Liver (tissue), 9 donors: ENCODE data around the gene SEC14L6. TPM values are rescaled to one million over a fixed set of nuclear protein-coding genes. Genes with fewer than 3 reads are reported as not detected.

Experiments used
- DNase-seq: peaks from one replicate; pipeline ENCODE4 v3.0.0-alpha.2; 2017; ENCODE audit warnings: low spot score
- H3K27ac ChIP-seq, 2 donors: one replicate each; pipeline ENCODE4 v1.7.0; 2013; ENCODE audit warnings: inconsistent platforms in 2 of 2, low read length in 2 of 2, control low read depth in 1 of 2, low read depth in 1 of 2, mild to moderate bottlenecking in 1 of 2
- H3K27me3 ChIP-seq, 4 donors: one replicate each; pipeline versions ENCODE4 v1.6.1 to v1.7.0; 2013; ENCODE audit warnings: low read length in 3 of 4, inconsistent platforms in 1 of 4, mild to moderate bottlenecking in 1 of 4, moderate library complexity in 1 of 4; ENCODE audit not compliant: control insufficient read depth in 4 of 4, insufficient read depth in 4 of 4
- H3K36me3 ChIP-seq, 4 donors: one replicate each; pipeline versions ENCODE4 v1.6.1 to v1.7.0; 2013; ENCODE audit warnings: low read length in 3 of 4, mild to moderate bottlenecking in 3 of 4, low read depth in 1 of 4, moderate library complexity in 1 of 4; ENCODE audit not compliant: control insufficient read depth in 4 of 4, insufficient read depth in 3 of 4
- H3K4me1 ChIP-seq, 4 donors: one replicate each; pipeline versions ENCODE4 v1.6.1 to v1.7.0; 2013; ENCODE audit warnings: low read length in 3 of 4, mild to moderate bottlenecking in 3 of 4, moderate library complexity in 1 of 4; ENCODE audit not compliant: control insufficient read depth in 4 of 4, insufficient read depth in 4 of 4
- H3K4me3 ChIP-seq, 3 donors: one replicate each; pipeline versions ENCODE4 v1.6.1 to v1.7.0; 2013; ENCODE audit warnings: low read length in 3 of 3, control low read depth in 1 of 3, low read depth in 1 of 3, mild to moderate bottlenecking in 1 of 3
- H3K9ac ChIP-seq, 2 donors: one replicate each; pipeline ENCODE4 v1.7.0; 2013; ENCODE audit warnings: low read length in 2 of 2, mild to moderate bottlenecking in 2 of 2, moderate library complexity in 2 of 2, control low read depth in 1 of 2, low read depth in 1 of 2
- H3K9me3 ChIP-seq, 4 donors: one replicate each; pipeline versions ENCODE4 v1.6.1 to v1.7.0; 2013; ENCODE audit warnings: low read length in 3 of 4; ENCODE audit not compliant: control insufficient read depth in 4 of 4
- ATF3 ChIP-seq: IDR thresholded peaks from 2 replicates; pipeline ENCODE4 v1.6.1; 2016; ENCODE audit warnings: antibody characterized with exemption
- CTCF ChIP-seq: fragments of 150-350 bp; IDR thresholded peaks from 2 replicates; pipeline ENCODE4 v1.5.1; 2017; ENCODE audit warnings: improper control_type of control experiment, low read depth, low read length; ENCODE audit not compliant: missing input control
- EGR1 ChIP-seq, 2 donors: IDR thresholded peaks; 2 replicates each; pipeline ENCODE4 v1.6.1; 2016 to 2018; ENCODE audit warnings: antibody characterized with exemption in 2 of 2, low read depth in 2 of 2
- FOXA1 ChIP-seq: IDR thresholded peaks from 2 replicates; pipeline ENCODE4 v1.6.1; 2016; ENCODE audit warnings: antibody characterized with exemption
- FOXA2 ChIP-seq: IDR thresholded peaks from 2 replicates; pipeline ENCODE4 v1.6.1; 2016; ENCODE audit warnings: antibody characterized with exemption
- GABPA ChIP-seq, 2 donors: IDR thresholded peaks in 1 of 2; conservative IDR thresholded peaks in 1 of 2; 2 replicates each; pipeline ENCODE4 v1.6.1; 2016; ENCODE audit warnings: antibody characterized with exemption in 2 of 2, mild to moderate bottlenecking in 1 of 2, moderate library complexity in 1 of 2
- HNF4A ChIP-seq, 2 donors: conservative IDR thresholded peaks; 2 replicates each; pipeline ENCODE4 v1.6.1; 2016; ENCODE audit warnings: antibody characterized with exemption in 2 of 2, mild to moderate bottlenecking in 2 of 2
- HNF4G ChIP-seq: IDR thresholded peaks from 2 replicates; pipeline ENCODE4 v1.6.1; 2016; ENCODE audit warnings: antibody characterized with exemption
- JUND ChIP-seq, 2 donors: IDR thresholded peaks; 2 replicates each; pipeline ENCODE4 v1.6.1; 2016; ENCODE audit warnings: antibody characterized with exemption in 2 of 2
- MAX ChIP-seq: IDR thresholded peaks from 2 replicates; pipeline ENCODE4 v1.6.1; 2016; ENCODE audit warnings: antibody characterized with exemption
- NR2F2 ChIP-seq: IDR thresholded peaks from 2 replicates; pipeline ENCODE4 v1.6.1; 2016; ENCODE audit warnings: antibody characterized with exemption
- RAD21 ChIP-seq, 2 donors: IDR thresholded peaks; 2 replicates each; pipeline ENCODE4 v1.6.1; 2016; ENCODE audit warnings: antibody characterized with exemption in 2 of 2, mild to moderate bottlenecking in 2 of 2
- REST ChIP-seq: IDR thresholded peaks from 2 replicates; pipeline ENCODE4 v1.6.1; 2016; ENCODE audit warnings: antibody characterized with exemption, mild to moderate bottlenecking
- SP1 ChIP-seq: IDR thresholded peaks from 2 replicates; pipeline ENCODE4 v1.6.1; 2018; ENCODE audit warnings: antibody characterized with exemption, mild to moderate bottlenecking
- TAF1 ChIP-seq: conservative IDR thresholded peaks from 2 replicates; pipeline ENCODE4 v1.6.1; 2016; ENCODE audit warnings: antibody characterized with exemption, mild to moderate bottlenecking
- YY1 ChIP-seq: IDR thresholded peaks from 2 replicates; pipeline ENCODE4 v1.6.1; 2016; ENCODE audit warnings: antibody characterized with exemption, mild to moderate bottlenecking
- ZBTB33 ChIP-seq: IDR thresholded peaks from 2 replicates; pipeline ENCODE4 v1.6.1; 2016; ENCODE audit warnings: antibody characterized with exemption
- WGBS: extraction: QIAGEN DNeasy Blood & Tissue Kit; methylation state at CpG from one replicate; pipeline ENCODE4 v1.1.7; 2013; 5-methylcytosine and 5-hydroxymethylcytosine counted together
- polyA plus RNA-seq, 2 donors: library from polyadenylated mRNA; stranded (reverse) in 1 of 2; unstranded in 1 of 2; fragments of 200-250 nt in 1 of 2; fragments of >200 nt in 1 of 2; fragmentation: Nextera tagmentation in 1 of 2; extraction: Ambion mirVana in 1 of 2; gene quantifications; one replicate each; pipeline versions ENCODE4 v1.2.1 to v1.2.3, GENCODE V29; 2013 to 2015
- total RNA-seq, 2 donors: library from RNA; depleted of rRNA; stranded (reverse); fragments of >200 nt; gene quantifications; one replicate each; pipeline ENCODE4 v1.2.3, GENCODE V29; 2014
- donor health status: healthy.
- donor health status: healthy.
- donor health status: healthy.
- donor health status: healthy.
- donor health status: healthy.

The SEC14L6 gene
- total and polyA plus RNA-seq, 4 donors = 0.18 to 0.70 (median 0.28) TPM

GRCh38 chr22:30508216-30508615 lies 38.3 kb downstream of the SEC14L6 start:
- Histone ChIP-seq H3K4me1 (peaks cover 7 to 30% (median 25%) of the 10 kb centered on the region in 4 donors), H3K36me3 (no peaks in the 10 kb centered on the region), H3K27me3 (no peaks in the 10 kb centered on the region), H3K9ac (no peak overlapping the region), H3K27ac (no peak overlapping the region), H3K9me3 (no peaks in the 10 kb centered on the region), H3K4me3 (no peak overlapping the region)
- DNase-seq = no peak
- TF ChIP-seq JUND (IDR thresholded peaks at IDR 0.05) (no peak), REST (no peak), RAD21 (IDR thresholded peaks at IDR 0.05) (no peak), HNF4A (conservative IDR thresholded peaks at IDR 0.05) (no peak), MAX (no peak), ATF3 (no peak), EGR1 (IDR thresholded peaks at IDR 0.05; ENCODE audit: low read depth in 2 of 2) (no peak), YY1 (no peak), FOXA1 (no peak), HNF4G (no peak), ZBTB33 (no peak), GABPA (IDR thresholded peaks at IDR 0.05 in 1 of 2, conservative IDR thresholded peaks at IDR 0.05 in 1 of 2) (no peak), NR2F2 (no peak), SP1 (no peak), TAF1 (no peak)
- 75% methylated on average over 5 of the region's 5 CpGs for WGBS

GRCh38 chr22:30507670-30508069 lies 38.9 kb downstream of the SEC14L6 start:
- TF ChIP-seq REST = no peak
- no peak for TF ChIP-seq JUND (IDR thresholded peaks at IDR 0.05)
- TF ChIP-seq SP1 = no peak
- TF ChIP-seq RAD21 (IDR thresholded peaks at IDR 0.05) = no peak
- no peak for TF ChIP-seq CTCF
- TF ChIP-seq ATF3 = no peak
- TF ChIP-seq FOXA2 = no peak
- no peak for TF ChIP-seq NR2F2
- TF ChIP-seq ZBTB33 = no peak
- no peak for TF ChIP-seq EGR1 (IDR thresholded peaks at IDR 0.05; ENCODE audit: low read depth in 2 of 2)
- TF ChIP-seq TAF1 = no peak
- no peak for TF ChIP-seq GABPA (IDR thresholded peaks at IDR 0.05 in 1 of 2, conservative IDR thresholded peaks at IDR 0.05 in 1 of 2)
- no peaks in the 10 kb centered on the region for H3K9me3 ChIP-seq
- 93% methylated on average over 4 of the region's 4 CpGs for WGBS
- H3K9ac ChIP-seq = no peak overlapping the region
- H3K27me3 ChIP-seq = no peaks in the 10 kb centered on the region
- H3K4me1 ChIP-seq = peaks cover 7 to 35% (median 30%) of the 10 kb centered on the region in 4 donors
- no peak overlapping the region for H3K4me3 ChIP-seq
- peaks cover 0 to 2% (median 0%) of the 10 kb centered on the region in 4 donors for H3K36me3 ChIP-seq
- no peak overlapping the region for H3K27ac ChIP-seq
- DNase-seq = no peak
